OCI-LY1 (cell line): ENCODE results near the gene TANC1.
A peak's percentile ranks its signal among the peaks of the same experiment; 100 is the strongest.

ENCODE experiments used
- EZH2 ChIP-seq: fragments of 200-600 bp; sonication (generic), shearing (Covaris generic); IDR thresholded peaks from 2 replicates; pipeline ENCODE4 v1.8.0; 2017; ENCODE audit warnings: borderline replicate concordance, mixed run types, mild to moderate bottlenecking, antibody characterized with exemption, low read length, moderate library complexity, mixed read lengths
- TF ChIP-seq, protein P1 (sequence below): fragments of 200-600 bp; sonication (generic), shearing (Covaris generic); IDR thresholded peaks from 2 replicates; pipeline ENCODE4 v1.5.1; 2017; ENCODE audit warnings: mild to moderate bottlenecking, antibody characterized with exemption, low read length, moderate library complexity, mixed read lengths

DNA sequence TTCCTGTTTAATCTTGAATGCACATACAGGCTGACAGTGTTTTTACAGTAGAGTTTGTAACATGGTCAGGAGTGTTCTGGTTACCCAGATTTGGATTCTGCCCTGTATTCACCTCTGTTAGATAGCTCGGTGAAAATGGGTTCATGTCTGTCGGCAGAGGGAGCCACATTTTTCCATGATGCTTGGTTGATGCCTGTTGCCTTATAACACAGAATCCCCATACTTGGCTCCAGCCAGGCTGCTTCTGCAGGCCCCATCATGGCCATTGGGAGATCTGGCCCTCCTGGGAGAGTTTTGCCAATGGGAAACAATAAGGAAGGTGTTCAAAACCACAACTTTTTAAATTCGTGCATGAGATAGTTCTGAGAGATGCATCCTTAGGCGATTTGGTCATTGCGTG lies 240.0 kb downstream of the TANC1 start:
- TF ChIP-seq, protein P1, sequence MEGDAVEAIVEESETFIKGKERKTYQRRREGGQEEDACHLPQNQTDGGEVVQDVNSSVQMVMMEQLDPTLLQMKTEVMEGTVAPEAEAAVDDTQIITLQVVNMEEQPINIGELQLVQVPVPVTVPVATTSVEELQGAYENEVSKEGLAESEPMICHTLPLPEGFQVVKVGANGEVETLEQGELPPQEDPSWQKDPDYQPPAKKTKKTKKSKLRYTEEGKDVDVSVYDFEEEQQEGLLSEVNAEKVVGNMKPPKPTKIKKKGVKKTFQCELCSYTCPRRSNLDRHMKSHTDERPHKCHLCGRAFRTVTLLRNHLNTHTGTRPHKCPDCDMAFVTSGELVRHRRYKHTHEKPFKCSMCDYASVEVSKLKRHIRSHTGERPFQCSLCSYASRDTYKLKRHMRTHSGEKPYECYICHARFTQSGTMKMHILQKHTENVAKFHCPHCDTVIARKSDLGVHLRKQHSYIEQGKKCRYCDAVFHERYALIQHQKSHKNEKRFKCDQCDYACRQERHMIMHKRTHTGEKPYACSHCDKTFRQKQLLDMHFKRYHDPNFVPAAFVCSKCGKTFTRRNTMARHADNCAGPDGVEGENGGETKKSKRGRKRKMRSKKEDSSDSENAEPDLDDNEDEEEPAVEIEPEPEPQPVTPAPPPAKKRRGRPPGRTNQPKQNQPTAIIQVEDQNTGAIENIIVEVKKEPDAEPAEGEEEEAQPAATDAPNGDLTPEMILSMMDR, result peak; percentile 67
- no peak for TF ChIP-seq EZH2
